GM19467 (cell line): ENCODE results near the gene SYNRG.
A peak's percentile ranks its signal among the peaks of the same experiment; 100 is the strongest.
"Not testable (repeated sequence)": the region's sequence is repeated elsewhere in the genome, so short reads cannot be mapped to it uniquely, and the experiment has no call there.

ENCODE experiments used
- ATAC-seq: cut with Tn5 transposase; IDR thresholded peaks from one replicate; pipeline ENCODE4 v1.9.1; 2021; ENCODE audit warnings: mild to moderate bottlenecking, moderate library complexity; ENCODE audit not compliant: unreplicated experiment

The SYNRG gene

GRCh38 chr17:37609170-37610040 is at the start of gene SYNRG:
SYNRG (minus strand) TSS chr17:37609418; CDS start chr17:37609355, 63 bp downstream.
- ATAC-seq: peak; percentile 76

DNA sequence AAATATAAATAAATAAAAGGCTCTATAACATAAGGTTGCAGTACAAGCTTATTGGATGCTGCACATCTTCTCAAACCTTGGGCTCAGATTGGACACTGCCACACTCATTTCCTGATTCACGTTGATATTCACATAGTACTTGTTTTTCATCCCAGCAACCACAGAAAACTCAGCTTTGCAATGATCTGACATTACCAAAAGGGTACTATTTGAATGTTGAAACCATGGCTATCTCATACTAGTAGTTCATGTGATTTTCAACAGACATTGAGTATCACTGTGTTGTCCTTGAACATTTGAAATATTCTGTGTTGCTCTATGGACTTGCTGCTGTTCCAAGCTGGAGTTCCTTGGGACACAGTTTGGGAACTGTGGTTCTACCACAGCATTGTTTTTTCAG is 48.0 kb upstream of the SYNRG start:
- no peak for ATAC-seq

GRCh38 chr17:37651849-37652248 is 42.6 kb upstream of the SYNRG start:
- no peak for ATAC-seq

DNA sequence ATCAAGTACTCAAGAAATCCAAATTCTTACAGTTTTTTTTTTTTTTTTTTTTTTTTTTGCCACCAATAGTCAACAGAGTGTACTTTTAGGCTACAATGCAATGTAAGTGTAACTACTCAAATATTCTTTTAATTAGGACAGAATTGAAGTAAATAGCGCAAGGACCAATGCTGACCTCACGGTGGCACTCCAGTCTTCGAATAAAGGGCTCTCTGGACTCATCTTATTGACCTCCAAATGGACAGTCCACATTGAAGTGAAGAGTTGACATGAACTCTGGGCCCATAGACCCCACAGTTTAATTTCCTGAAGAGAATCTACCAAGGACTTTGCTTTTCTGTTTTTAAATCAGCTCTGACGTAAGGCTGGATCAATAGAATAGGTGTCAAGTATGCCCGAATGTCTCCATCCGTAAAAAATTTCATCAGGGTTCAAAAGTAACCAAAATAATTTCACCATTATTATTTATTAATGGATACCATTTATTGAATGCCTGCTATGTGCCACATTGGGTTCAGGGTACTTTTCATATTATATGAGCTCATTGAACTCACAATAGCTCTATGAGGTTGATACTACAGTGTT is 41.3 kb upstream of the SYNRG start:
- no peak for ATAC-seq

DNA sequence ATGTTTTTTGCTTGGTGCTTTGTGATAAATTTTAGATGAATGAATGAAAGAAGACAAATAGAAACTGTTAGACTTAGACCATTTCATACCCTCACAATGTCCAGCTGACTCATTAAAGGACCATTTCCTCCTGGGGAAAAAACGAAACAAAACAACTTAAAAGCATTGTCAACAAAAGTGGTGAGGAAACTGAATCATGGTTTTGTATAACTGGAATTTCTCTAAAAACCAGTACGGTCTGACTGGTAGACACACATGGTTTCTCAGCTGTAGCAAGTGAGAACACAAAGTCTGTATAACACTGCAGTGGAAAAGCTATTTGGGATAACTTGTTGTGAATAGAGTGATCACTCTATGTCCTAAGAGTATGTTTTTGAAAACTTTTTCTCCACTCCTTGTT is 39.3 kb upstream of the SYNRG start:
- no peak for ATAC-seq

- ATAC-seq: no peak
Observed at GRCh38 chr17:37647856-37648255, 38.6 kb upstream of the SYNRG start.

DNA sequence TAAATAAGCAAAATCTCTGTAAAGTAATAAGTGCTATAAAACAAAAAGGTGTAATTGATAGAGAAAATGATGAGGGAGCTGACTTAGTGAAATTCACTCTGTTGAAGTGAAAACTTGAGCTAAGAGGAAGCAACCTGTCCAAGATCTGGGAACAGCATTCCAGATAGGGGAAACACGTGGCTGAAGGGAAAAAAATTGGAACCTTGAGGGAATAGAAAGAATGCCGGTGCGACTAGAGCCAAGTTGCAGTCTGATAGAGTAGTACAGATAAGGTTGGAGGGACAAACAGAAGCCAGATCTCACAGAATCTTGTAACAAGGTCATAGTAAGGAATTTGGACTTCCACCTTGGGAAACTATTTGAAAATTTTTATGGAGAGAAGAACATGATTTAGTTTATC is 34.7 kb upstream of the SYNRG start:
- peak; percentile 7 for ATAC-seq

DNA sequence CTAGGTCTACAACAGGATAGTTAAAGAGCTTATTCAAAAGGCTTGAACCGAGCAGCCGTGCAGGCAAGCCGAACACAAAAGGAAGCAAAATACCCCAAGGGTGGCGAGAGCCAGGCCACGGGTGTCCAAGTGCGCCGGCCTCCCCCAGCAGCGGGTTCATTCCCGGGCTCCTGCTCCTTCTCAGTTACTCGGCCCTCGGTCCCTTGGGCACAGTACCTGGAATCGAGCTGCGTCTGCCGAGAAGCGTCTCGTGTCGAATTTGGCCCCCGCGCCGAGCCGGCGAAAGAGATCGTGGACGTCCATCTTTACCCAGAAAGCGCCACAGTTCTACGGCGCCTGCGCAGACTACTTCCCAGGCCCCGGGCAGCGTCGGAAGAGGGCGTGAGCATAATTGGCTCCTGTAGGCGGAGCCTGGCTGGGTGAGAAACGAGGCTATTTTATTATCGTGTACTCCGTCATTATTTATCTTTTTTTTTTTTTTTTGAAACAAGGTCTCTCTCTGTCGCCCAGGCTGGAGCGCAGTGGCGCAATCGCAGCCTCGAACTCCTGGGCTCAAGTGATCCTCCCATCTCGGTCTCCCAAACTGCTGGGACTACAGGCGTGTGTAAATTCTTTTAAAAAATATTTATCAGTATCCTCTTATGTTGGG is 34.0 kb upstream of the SYNRG start, which contains the start of gene DDX52:
TSS of gene DDX52 (minus strand) at position 329 of the 649 bp plus-strand sequence. CDS start at position 303, 26 bp downstream.
- peak; percentile 80 for ATAC-seq

GRCh38 chr17:37642681-37643080 is 33.5 kb upstream of the SYNRG start:
- ATAC-seq: no peak

GRCh38 chr17:37640015-37640414 is 30.8 kb upstream of the SYNRG start:
- no peak for ATAC-seq

DNA sequence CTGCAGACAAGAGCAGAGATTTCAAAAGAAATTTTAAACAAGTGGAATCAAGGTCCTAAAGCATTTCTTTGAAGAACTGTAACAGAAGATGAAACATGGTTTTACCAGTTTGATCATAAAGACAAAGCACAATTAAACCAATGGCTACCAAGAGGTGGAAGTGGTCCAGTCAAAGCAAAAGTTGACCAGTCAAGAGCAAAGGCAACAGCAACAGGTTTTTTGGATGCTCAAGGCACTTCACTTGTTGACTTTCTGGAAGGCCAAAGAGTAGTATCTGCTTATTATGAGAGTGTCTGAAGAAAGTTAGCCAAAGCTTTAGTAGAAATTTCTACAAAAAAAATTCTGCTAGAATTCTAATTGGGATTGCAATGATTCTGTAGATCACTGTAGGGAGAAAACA is 28.7 kb upstream of the SYNRG start:
- ATAC-seq: no peak

DNA sequence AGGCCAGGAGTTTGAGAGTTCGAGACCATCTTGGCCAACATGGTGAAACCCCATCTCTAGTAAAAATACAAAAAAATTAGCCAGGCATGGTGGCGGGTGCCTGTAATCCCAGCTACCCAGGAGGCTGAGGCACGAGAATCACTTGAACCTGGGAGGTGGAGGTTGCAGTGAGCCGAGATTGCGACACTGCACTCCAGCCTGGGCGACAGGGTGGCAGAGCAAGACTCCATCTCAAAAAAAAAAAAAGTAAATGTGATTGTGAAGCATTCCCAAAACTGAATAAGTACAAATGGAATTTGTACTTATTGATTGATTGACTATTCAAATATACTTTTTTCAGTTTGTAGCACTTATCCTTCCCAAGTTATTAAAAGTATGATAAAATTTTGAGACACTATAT is 7.2 kb upstream of the SYNRG start:
- not testable (repeated sequence) for ATAC-seq

GRCh38 chr17:37614823-37615222 is 5.6 kb upstream of the SYNRG start:
- ATAC-seq: no peak

DNA sequence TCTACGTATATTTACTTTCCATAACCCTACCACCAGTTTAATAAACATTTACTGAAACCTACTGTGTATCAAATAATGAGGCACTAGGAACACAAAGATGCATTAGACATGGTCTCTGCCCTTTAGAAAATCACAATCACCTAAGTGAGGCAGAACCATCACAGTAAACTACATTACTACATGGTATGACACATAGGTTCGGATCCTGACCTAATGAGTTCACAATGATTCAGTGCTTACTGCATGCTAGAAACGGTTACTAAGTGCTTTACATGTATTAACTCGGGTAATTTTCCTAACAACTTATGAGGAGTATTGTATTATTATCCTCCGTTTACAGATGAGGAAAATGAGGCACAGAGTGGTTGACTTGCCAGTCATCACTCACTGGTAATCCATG is 5.2 kb upstream of the SYNRG start:
- no peak for ATAC-seq

DNA sequence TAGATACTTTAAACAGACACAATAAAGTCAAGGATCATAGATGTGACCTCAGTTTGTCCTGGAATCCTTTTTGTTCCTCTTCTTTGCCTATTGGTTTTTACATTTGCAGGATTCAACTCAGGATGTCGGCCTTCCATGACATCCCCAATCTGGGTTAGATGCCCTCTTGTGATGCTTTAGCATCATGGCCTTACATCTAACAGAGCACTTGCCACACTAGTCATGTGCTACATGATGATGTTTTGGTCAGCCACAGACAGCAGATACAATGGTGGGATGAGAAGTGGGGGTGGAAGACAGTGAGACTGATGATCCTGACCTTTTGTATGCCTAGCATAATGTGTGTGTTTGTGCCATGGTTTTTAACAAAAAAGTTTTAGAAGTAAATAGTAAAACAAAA is 1.8 kb upstream of the SYNRG start:
- ATAC-seq: no peak

GRCh38 chr17:37610041-37610420 is 813 bp upstream of the SYNRG start:
- not testable (repeated sequence) for ATAC-seq

GRCh38 chr17:37608351-37609169 is 658 bp downstream of the SYNRG start:
- ATAC-seq: no peak

GRCh38 chr17:37607637-37608331 is 1.4 kb downstream of the SYNRG start:
- ATAC-seq: no peak

DNA sequence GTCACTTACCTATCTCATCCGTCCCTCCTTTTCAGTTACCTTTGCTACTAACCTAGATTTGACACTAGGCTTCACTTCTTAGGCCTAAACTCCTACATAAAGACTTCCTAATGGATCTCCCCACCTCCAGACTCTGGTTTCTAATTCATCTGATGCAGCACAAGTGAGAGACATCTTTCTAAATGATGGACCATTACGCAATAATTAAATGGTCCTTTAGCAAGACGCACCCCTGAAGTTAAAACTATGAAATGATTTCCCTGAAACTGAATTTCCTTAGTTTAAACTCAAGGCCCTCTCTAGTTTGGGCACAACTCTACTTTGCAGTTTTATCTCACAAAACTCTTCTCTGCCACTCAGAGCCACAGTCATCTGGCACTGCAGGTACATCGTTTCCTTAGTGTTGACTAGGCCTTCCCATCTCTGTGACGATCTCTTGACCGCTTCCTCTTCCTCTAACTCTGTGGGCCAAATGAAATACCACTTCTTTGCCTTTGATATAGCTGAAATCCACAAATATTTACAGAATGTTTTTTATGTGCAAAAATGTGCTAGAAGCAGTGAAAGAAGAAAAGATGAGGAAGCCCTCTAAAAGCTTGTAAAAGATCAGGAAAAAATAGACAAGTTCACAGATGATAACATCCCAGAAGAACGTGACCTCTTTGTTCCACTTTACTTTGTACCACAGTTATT is 3.3 kb downstream of the SYNRG start:
- no peak for ATAC-seq

DNA sequence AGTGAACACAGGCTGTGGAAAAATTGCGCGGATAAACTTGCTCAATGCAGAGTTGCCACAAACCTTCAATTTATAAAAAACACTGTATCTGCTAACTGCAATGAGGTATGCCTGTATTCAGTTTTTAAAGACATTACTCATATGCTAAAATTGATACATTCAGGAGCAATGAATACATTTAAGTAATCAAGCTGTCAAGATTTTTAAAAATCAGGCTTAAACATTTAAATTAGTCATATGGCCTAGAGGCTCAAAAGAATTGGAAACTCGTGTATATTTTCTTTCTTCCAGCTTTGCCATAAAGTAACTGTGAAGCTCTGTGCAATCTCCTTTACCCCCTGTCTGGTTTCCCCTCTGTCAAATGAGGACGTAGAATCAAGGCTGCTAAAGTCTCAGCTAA is 4.1 kb downstream of the SYNRG start:
- no peak for ATAC-seq
